ENCODE data around the gene MICU1. TPM values are rescaled to one million over a fixed set of nuclear protein-coding genes. Genes with fewer than 3 reads are reported as not detected.

MICU1 gene
- total RNA-seq, 2 experiments from 2014 or later: 41.2 to 41.7 TPM

DNA sequence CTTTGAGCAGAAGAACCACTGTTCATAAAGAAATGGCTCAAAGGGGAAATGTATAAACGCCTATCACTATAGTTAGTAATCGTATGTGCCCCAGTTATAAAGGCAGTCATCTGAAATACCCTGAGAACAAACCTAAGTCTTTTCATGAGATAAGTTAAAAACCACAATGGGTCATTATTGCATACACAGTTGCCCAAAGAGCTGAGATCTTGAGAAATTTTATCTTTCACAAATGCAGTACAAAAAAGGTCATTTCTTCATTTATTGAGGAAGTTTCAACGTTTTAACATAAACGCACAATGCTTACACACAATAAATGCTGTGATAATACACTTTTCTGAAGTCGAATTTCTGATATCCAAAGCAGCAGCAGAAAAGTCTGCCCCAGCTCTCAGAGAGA is 114.4 kb downstream of the MICU1 start:
- Mint-ChIP-seq H3K36me3 (peaks cover 4% of the 10 kb centered on the region), H3K4me1 (ENCODE audit: low read depth) (no peaks in the 10 kb centered on the region), H3K27ac (no peak overlapping the region), H3K27me3 (no peaks in the 10 kb centered on the region), H3K4me3 (no peak overlapping the region), H3K9me3 (peaks cover 8% of the 10 kb centered on the region)
- intact Hi-C loops (cut with micrococcal nuclease): no loop called here
- ChIA-PET CTCF (no interaction called here), POLR2A (no interaction called here)
- DNase-seq: no peak

DNA sequence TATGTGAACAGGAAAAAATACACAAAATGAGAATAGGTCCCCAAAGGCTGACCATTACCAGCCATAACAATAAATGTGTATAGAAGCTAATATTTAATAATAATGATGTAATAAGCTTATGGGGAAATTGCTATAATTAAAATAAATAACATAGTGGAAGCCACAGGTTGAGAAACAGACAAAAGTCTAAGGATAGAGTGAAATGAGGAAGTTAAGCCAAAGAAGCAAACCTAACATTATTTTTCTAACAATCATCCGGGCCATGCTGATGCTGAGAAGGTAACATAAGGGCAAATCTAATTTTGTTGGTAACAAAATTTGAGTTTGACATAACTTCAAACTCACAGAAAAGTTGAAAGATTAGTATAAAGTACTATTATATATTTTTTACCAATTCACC is 115.9 kb downstream of the MICU1 start:
- H3K27ac Mint-ChIP-seq: no peak overlapping the region

DNA sequence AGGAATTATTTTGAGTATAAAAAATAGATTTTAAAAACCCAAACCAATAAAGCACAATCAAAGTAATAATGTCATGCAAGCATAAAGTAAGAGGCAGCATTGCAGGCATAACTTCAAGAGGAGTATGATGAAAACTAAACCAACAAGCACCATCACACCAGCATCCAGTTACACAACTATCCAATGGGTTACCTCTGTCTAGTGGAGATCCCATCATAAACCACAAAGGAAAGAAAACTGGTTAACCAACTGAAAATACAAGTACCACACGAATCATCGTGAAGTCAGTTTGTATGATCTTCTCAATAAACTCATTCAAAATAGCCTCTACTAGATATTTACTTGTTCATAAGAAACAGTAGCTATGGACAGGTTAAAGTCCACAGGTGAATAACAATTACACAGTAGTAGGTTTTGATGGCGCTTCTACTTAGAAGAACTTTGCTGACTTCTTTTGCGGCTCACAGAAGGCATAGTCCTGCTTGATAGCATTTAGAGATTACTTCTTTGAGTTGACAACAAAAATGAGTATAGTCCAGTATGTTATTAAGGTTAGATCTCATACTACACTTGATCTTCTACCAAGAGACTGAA is 116.6 kb downstream of the MICU1 start:
- ChIA-PET CTCF (no interaction called here), POLR2A (no interaction called here)
- no peak for DNase-seq
- H3K4me3 Mint-ChIP-seq: no peak overlapping the region
- H3K36me3 Mint-ChIP-seq: peaks cover 20% of the 10 kb centered on the region
- no peaks in the 10 kb centered on the region for H3K27me3 Mint-ChIP-seq
- H3K27ac Mint-ChIP-seq: no peak overlapping the region
- intact Hi-C loops (cut with micrococcal nuclease): no loop called here
- H3K9me3 Mint-ChIP-seq: peaks cover 15% of the 10 kb centered on the region
- H3K4me1 Mint-ChIP-seq (ENCODE audit: low read depth): no peaks in the 10 kb centered on the region

More for the DNA sequence above, 115.9 kb downstream of the MICU1 start:
- ChIA-PET POLR2A (no interaction called here), CTCF (no interaction called here)
- Mint-ChIP-seq H3K36me3 (peaks cover 15% of the 10 kb centered on the region), H3K27me3 (no peaks in the 10 kb centered on the region), H3K9me3 (peaks cover 14% of the 10 kb centered on the region), H3K4me1 (ENCODE audit: low read depth) (no peaks in the 10 kb centered on the region), H3K4me3 (no peak overlapping the region)
- DNase-seq: no peak
- intact Hi-C loops (cut with micrococcal nuclease): no loop called here

DNA sequence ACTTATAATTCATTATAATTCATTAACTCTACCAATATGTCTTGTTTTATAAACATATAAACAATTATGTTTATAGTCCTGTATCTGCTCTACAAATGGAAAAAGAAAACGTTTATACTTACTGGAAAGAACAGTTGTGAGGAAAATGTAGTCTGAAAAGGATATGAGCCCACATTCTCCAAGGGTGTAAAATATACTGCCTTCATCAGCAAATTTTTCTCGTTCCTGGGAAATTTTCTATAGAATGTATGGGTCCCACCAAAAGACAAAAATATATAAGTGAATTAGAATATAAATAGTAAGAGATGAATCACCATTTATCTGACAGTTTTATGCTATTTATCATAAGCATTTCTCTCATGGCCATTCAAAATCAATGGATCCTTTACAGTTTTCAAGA is 117.8 kb downstream of the MICU1 start:
- ChIA-PET POLR2A (no interaction called here), CTCF (no interaction called here)
- Mint-ChIP-seq H3K9me3 (peaks cover 17% of the 10 kb centered on the region), H3K27me3 (no peaks in the 10 kb centered on the region), H3K4me3 (no peak overlapping the region), H3K36me3 (peaks cover 26% of the 10 kb centered on the region), H3K27ac (no peak overlapping the region), H3K4me1 (ENCODE audit: low read depth) (no peaks in the 10 kb centered on the region)
- intact Hi-C loops (cut with micrococcal nuclease): no loop called here
- no peak for DNase-seq

DNA sequence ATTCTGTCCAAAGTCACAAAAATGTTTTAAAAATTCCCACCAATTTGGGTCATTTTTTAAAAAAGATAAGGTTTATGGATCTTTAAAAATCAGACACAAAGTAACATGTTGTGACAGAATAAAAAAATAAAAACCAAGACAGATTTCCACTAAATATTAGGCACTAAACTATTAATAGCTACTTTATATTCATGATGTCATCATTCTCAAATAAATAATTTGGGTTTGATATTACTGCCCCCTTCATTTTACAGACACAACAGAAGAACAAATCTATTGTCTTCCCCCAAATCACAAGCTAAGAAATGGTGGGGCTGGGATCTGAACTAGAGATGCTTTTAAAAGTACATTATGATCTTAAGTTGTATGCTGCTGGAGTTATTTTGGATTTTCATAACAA is 119.4 kb downstream of the MICU1 start:
- intact Hi-C loops (cut with micrococcal nuclease): no loop called here
- Mint-ChIP-seq H3K27ac (no peak overlapping the region), H3K4me1 (ENCODE audit: low read depth) (no peaks in the 10 kb centered on the region), H3K36me3 (peaks cover 28% of the 10 kb centered on the region), H3K4me3 (no peak overlapping the region), H3K9me3 (peaks cover 17% of the 10 kb centered on the region), H3K27me3 (no peaks in the 10 kb centered on the region)
- CTCF ChIA-PET: no interaction called here
- POLR2A ChIA-PET: interaction anchor here (0.6 kb wide), 1 partner anchor 266 kb away, joined by 3 read pairs; no protein-coding TSS in a partner anchor
- no peak for DNase-seq

DNA sequence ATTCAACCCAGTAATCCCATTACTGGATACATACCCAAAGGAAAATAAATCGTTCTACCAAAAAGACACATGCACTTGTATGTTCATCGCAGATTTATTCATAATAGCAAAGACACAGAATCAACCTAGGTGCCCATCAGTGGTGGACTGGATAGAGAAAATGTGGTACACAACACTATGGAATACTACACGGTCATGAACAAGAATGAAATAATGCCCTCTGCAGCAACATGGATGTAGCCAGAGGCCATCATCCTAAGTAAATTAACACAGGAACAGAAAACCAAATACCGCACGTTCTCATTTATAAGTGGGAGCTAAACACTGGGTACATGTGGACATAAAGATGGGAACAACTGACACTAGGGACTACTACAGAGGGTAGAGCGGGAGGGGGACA is 120.4 kb downstream of the MICU1 start:
- Mint-ChIP-seq H3K4me3 (no peak overlapping the region), H3K27me3 (no peaks in the 10 kb centered on the region), H3K27ac (no peak overlapping the region), H3K4me1 (ENCODE audit: low read depth) (no peaks in the 10 kb centered on the region), H3K9me3 (peaks cover 17% of the 10 kb centered on the region), H3K36me3 (peaks cover 28% of the 10 kb centered on the region)
- intact Hi-C loops (cut with micrococcal nuclease): no loop called here
- no peak for DNase-seq
- ChIA-PET POLR2A (no interaction called here), CTCF (no interaction called here)

DNA sequence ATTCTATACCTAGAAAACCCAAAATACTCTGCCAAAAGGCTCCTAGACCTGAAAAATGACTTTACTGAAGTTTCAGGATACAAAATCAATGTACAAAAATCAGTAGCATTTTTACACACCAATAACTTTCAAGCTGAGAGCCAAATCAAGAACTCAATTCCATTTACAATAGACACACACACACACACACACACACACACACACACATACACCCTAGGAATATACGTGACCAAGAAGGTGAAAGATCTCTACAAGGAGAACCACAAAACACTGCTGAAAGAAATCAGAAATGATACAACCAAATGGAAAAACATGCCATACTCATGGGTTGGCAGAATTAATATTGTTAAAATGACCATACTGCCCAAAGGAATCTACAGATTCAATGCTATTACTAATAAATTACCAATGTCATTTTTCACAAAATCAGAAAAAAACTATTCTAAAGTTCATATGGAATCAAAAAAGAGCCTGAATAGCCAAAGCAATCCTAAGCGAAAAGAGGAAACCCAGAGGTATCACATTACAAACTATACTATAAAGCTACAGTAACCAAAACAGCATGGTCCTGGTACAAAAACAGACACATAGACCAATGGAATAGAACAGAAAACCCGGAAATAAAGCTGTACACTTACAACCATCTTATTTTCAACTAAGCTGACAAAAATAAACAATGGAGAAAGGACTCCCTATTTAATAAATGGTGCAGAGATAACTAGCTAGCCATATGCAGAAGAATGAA is 122.0 kb downstream of the MICU1 start:
- Mint-ChIP-seq H3K4me3 (no peak overlapping the region), H3K36me3 (peaks cover 28% of the 10 kb centered on the region), H3K27me3 (no peaks in the 10 kb centered on the region), H3K4me1 (ENCODE audit: low read depth) (no peaks in the 10 kb centered on the region), H3K9me3 (peaks cover 17% of the 10 kb centered on the region), H3K27ac (no peak overlapping the region)
- ChIA-PET POLR2A (no interaction called here), CTCF (no interaction called here)
- intact Hi-C loops (cut with micrococcal nuclease): no loop called here
- no peak for DNase-seq

DNA sequence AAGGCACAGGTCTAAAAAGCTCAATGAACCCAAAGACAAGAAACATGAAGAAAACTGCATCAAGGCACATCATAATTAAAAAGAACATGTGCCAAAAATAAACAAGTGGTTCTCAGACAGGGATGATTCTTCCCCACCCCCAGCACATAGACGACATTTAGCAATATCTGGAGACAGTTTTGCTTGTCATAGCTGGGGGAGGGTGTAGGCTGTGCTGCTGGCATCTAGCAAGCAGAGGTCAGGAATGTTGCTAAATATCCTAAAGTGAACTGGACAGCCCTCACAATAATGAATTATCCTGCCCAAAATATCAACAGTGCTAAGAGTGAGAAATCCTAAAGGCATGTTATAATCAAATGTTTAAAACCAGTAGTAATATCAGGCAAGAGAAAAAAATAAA is 122.6 kb downstream of the MICU1 start:
- DNase-seq: no peak
- intact Hi-C loops (cut with micrococcal nuclease): no loop called here

DNA sequence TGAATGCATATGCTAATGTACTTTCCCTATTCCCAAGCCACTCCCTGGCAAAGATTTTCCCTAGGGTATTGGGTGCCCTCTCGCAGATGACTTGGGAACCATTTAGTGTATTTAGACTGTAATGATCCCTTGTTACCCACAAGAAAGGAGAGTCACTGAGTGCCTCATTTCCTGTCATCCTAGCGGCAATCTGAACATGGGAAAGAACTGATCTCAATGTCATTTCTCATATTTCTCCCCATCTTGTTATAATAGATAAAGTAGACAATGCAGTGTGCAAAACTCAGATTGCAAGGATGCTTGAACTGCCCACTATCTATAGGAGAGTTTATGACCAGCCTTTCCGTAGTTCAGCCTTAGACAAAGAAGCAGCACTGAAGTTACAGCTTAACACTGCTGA is 123.3 kb downstream of the MICU1 start:
- intact Hi-C loops (cut with micrococcal nuclease): no loop called here
- no peak overlapping the region for H3K27ac Mint-ChIP-seq
- no peaks in the 10 kb centered on the region for H3K4me1 Mint-ChIP-seq (ENCODE audit: low read depth)
- no peaks in the 10 kb centered on the region for H3K27me3 Mint-ChIP-seq
- peaks cover 17% of the 10 kb centered on the region for H3K9me3 Mint-ChIP-seq
- DNase-seq: no peak
- ChIA-PET CTCF (no interaction called here), POLR2A (interaction anchor here (0.6 kb wide), 1 partner anchor 354 kb away, joined by 3 read pairs; no protein-coding TSS in a partner anchor)
- peaks cover 28% of the 10 kb centered on the region for H3K36me3 Mint-ChIP-seq
- no peak overlapping the region for H3K4me3 Mint-ChIP-seq

More for the DNA sequence above, 122.6 kb downstream of the MICU1 start:
- Mint-ChIP-seq H3K9me3 (peaks cover 17% of the 10 kb centered on the region), H3K27me3 (no peaks in the 10 kb centered on the region), H3K4me1 (ENCODE audit: low read depth) (no peaks in the 10 kb centered on the region), H3K36me3 (peaks cover 28% of the 10 kb centered on the region), H3K4me3 (no peak overlapping the region), H3K27ac (no peak overlapping the region)
- POLR2A ChIA-PET: no interaction called here
- CTCF ChIA-PET: no interaction called here

DNA sequence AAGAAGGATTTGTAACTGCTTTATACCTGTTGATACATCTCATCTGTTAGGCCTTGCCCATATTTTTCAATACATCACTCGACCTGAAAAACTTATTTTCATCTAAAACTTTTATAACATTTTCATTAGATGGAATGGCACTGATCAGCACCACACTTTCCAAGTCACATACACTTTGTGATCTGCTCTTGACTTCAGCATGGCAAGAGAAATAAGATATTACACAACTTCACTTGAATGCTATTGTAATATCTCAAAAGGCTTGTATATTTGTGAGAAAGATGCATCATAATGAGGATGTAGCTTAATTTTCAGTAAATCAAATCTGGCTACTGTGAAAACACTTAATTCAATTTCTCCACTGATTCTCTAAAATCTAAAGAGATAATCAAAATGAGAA is 126.2 kb downstream of the MICU1 start:
- H3K4me3 Mint-ChIP-seq: no peak overlapping the region
- DNase-seq: no peak
- no peak overlapping the region for H3K27ac Mint-ChIP-seq
- H3K27me3 Mint-ChIP-seq: no peaks in the 10 kb centered on the region
- intact Hi-C loops (cut with micrococcal nuclease): no loop called here
- H3K36me3 Mint-ChIP-seq: peaks cover 13% of the 10 kb centered on the region
- ChIA-PET POLR2A (no interaction called here), CTCF (interaction anchor here (0.7 kb wide), 1 partner anchor 318 kb away, joined by 3 read pairs; no protein-coding TSS in a partner anchor)
- peaks cover 11% of the 10 kb centered on the region for H3K9me3 Mint-ChIP-seq
- H3K4me1 Mint-ChIP-seq (ENCODE audit: low read depth): no peaks in the 10 kb centered on the region

DNA sequence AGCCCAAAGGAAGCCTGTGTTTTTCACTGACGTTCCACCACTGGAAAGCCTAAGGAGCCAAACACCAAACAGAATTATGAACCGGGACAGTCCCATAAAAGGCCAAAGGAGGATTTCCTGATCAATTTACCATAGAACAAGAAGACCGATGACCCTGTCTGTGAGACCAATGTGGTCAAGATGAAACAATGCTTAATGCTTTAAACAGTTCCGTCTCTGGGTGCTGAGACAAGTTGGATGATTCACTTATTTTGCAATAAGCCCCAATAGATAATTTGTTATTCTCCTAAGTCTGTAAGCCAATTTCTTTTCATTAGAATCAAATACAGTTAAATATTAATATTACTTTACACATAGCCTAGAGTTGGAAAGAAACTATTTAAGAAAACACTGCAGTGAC is 134.9 kb downstream of the MICU1 start:
- CTCF ChIA-PET: no interaction called here
- POLR2A ChIA-PET: no interaction called here
- H3K4me3 Mint-ChIP-seq: no peak overlapping the region
- no peak overlapping the region for H3K27ac Mint-ChIP-seq
- no peak for DNase-seq
- H3K36me3 Mint-ChIP-seq: no peaks in the 10 kb centered on the region
- H3K27me3 Mint-ChIP-seq: no peaks in the 10 kb centered on the region
- no peaks in the 10 kb centered on the region for H3K4me1 Mint-ChIP-seq (ENCODE audit: low read depth)
- intact Hi-C loops (cut with micrococcal nuclease): no loop called here
- H3K9me3 Mint-ChIP-seq: no peaks in the 10 kb centered on the region

DNA sequence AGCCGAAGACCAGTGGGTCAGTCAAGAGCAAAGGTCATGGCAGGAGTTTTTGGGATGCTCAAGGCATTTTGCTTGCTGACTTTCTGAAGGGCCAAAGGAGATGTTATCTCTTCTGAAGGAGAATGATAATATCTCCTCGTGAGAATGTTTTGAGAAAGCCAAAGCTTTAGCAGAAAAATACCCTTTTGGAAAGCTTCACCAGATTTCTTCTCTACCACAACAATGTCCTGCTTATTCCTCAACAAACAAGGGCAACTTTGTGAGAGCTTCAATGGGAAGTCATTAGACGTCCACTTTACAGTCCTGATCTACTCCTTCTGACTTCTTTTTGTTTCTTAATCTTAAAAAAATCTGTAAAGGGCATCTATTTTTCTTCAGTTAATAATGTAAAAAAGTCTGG is 138.4 kb downstream of the MICU1 start:
- H3K27ac Mint-ChIP-seq: no peak overlapping the region
- CTCF ChIA-PET: no interaction called here
- no peaks in the 10 kb centered on the region for H3K9me3 Mint-ChIP-seq
- H3K4me3 Mint-ChIP-seq: no peak overlapping the region
- no peak for DNase-seq
- H3K36me3 Mint-ChIP-seq: no peaks in the 10 kb centered on the region
- no peaks in the 10 kb centered on the region for H3K27me3 Mint-ChIP-seq
- intact Hi-C loops (cut with micrococcal nuclease): no loop called here
- no peaks in the 10 kb centered on the region for H3K4me1 Mint-ChIP-seq (ENCODE audit: low read depth)
- POLR2A ChIA-PET: no interaction called here

DNA sequence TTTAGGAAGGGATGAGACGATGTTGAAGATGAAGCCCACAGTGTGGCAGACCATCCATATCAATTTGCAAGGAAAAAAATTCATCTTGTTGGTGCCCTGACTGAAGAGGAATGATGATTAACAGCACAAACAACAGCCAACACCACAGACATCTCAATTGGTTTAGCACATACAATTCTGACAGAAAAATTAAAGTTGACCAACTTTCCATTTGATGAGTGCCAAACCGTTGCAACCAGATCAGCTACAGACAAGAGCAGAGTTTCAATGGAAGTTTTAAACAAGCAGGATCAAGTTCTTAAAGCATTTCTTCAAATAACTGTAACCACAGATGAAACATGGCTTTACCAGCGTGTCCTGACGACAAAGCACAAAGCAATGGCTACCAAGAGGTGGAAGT is 138.8 kb downstream of the MICU1 start:
- POLR2A ChIA-PET: no interaction called here
- no peaks in the 10 kb centered on the region for H3K9me3 Mint-ChIP-seq
- intact Hi-C loops (cut with micrococcal nuclease): no loop called here

More for the DNA sequence above, 138.8 kb downstream of the MICU1 start:
- H3K27ac Mint-ChIP-seq: no peak overlapping the region
- no peaks in the 10 kb centered on the region for H3K4me1 Mint-ChIP-seq (ENCODE audit: low read depth)
- DNase-seq: no peak
- no peaks in the 10 kb centered on the region for H3K36me3 Mint-ChIP-seq
- no peak overlapping the region for H3K4me3 Mint-ChIP-seq
- CTCF ChIA-PET: no interaction called here
- no peaks in the 10 kb centered on the region for H3K27me3 Mint-ChIP-seq

Measured in activated CD4-positive, alpha-beta memory T cell treated with anti-CD3 and anti-CD28 coated beads for 36 hours (primary cell).